Eye (tissue), 1 donor: ENCODE measurements around the gene KCP.
A peak's percentile ranks its signal among the peaks of the same experiment; 100 is the strongest.
"Not testable (repeated sequence)": the region's sequence is repeated elsewhere in the genome, so short reads cannot be mapped to it uniquely, and the experiment has no call there.

ENCODE experiments used
- DNase-seq: peaks from one replicate; pipeline ENCODE4 v3.0.0-alpha.2; 2015

KCP gene

GRCh38 chr7:128910569-128910945, at the start of gene KCP:
KCP (minus strand) TSS chr7:128910709; CDS start chr7:128910676, 33 bp downstream.
- peak; percentile 56 for DNase-seq

DNA sequence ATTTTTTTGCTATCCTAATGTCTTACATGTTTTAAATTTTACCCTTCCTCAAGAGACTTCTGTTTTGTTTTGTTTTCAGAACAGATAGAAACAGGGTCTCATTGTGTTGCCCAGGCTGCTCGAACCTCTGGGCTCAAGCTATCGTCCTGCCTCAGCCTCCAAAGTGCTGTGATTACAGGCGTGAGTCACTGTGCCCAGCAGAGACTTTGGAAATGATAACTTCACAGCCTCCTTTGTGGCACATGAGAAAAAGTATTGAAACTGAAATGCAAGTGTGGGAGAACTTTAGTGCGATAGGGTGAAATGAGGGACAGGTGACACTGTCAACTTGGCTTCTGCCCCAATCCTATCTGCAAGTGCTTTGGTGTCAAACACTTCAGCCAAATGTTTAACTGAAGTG, 48.8 kb upstream of the KCP start:
- DNase-seq: no peak

- DNase-seq: no peak
Measured at GRCh38 chr7:128955981-128956380, 45.5 kb upstream of the KCP start.

GRCh38 chr7:128954830-128955802, 44.6 kb upstream of the KCP start:
- DNase-seq: no peak

- DNase-seq: no peak
Measured at GRCh38 chr7:128954150-128954549, 43.6 kb upstream of the KCP start.

DNA sequence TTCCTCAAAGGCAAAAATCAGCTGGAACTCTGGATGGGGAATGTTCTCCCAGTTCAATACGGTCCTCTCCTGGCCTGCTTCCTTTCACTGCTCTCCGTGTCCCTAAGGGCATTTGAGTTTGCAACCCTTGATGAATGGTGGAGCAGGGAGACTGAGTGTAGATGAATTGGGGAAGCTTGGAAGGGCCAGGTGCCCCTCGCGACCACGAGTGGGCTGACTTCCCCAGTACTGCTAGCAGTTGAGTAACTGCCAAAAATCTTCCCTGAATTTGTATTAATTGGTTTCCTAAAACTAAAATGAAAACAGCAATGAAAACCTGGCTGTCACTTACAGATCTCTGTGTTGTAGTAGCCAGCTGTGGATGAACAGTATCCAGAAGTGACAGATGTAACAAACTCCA, 40.8 kb upstream of the KCP start:
- DNase-seq: no peak

- DNase-seq: no peak
Measured at GRCh38 chr7:128948976-128949760, 38.7 kb upstream of the KCP start.

GRCh38 chr7:128948312-128948973, 37.9 kb upstream of the KCP start:
- DNase-seq: no peak

- DNase-seq: no peak
Measured at GRCh38 chr7:128947854-128948253, 37.3 kb upstream of the KCP start.

DNA sequence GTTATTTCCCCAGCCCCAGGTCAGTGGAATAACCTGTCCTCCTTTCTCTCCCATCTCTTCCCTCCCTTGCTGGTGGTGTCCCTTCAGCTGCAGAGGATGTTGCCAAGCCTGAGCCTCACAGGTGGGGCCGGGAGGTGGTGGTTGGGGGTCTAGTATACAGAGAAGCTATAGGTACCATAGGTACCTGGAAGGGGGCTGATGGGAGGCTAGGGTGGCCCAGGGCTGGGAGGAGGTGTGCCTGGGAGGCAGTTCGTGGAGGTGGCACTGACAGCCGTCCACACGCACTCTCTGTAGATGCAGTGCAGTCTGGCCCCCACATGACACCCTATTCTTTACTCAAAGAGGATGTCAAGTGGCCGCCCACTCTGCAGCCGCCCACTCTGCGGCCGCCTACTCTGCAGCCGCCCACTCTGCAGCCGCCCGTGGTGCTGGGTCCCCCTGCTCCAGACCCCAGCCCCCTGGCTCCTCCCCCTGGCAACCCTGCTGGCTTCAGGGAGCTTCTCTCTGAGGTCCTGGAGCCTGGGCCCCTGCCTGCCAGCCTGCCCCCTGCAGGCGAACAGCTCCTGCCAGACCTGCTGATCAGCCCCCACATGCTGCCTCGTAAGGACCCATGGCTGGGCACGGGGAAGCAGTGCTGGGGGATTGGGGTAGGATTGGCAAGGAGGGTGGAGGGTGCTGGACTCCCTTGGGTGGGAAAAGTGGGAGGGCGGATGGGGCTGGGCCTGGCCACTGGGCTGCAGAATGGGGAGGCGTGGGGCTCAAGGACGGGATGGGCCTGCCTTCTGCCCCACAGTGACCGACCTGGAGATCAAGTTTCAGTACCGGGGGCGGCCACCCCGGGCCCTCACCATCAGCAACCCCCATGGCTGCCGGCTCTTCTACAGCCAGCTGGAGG, 36.7 kb upstream of the KCP start:
- DNase-seq: no peak

DNA sequence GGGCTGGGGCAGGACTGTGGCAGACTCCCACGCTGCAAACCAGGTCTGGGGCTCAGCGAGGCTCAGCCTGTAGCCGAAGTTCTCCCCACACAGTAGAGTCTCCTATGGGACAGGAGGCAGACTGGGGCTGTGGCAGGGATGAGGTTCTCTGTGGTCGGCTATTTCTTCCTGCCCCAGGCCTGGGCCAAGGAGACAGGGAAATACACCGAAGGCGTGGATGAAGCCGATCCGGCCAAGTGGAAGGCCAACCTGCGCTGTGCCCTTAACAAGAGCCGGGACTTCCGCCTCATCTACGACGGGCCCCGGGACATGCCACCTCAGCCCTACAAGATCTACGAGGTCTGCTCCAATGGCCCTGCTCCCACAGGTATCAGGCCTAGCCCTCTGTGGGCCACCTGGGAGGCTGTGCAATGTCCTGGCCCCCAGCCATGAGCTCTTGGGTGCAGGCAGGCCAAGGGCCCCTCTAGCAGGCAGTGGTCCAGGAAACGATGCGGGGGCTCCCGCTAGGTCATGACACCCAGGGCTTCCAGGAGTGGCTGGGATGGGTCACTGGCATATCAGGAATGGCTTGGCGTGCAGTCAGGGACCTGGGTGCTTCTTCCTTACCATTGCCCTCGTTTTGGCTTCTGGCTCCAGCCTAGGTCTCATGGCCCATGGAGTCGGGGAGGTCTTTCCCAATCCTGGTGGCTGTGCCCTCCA, 35.3 kb upstream of the KCP start:
- no peak for DNase-seq

DNA sequence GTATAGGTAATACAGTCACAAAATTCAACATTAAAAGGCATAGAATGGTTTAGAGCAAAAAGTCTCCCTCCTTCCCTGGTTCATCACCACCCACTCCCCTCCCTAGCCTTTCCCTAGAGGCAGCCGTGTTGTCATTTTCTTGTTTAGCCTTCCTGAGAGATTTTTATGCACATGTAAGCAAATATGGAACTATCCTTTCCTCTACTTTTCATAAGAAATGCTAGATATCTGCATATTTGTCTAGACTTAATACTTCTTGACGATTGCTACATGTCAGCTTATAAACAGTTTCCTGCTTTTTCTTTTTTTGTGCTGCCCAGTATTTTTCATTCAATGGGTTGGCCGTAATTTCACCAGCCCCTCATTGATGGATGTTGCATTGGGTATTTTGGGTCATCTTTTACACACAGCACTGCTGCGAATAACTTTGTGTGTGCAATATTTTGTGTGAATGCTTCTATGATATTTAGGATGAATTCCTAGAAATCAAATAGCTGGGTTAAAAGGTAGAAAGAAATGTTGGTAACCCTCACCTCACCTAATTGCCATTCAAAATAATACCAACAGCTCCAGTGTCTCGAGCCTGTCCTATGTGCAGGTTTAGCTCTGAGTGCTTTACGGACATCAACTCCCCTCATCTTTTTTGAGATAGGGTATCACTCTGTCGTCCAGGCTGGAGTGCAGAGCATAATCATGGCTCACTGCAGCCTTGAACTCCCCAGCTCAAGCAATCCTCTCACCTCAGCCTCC, 34.2 kb upstream of the KCP start:
- DNase-seq: no peak

DNA sequence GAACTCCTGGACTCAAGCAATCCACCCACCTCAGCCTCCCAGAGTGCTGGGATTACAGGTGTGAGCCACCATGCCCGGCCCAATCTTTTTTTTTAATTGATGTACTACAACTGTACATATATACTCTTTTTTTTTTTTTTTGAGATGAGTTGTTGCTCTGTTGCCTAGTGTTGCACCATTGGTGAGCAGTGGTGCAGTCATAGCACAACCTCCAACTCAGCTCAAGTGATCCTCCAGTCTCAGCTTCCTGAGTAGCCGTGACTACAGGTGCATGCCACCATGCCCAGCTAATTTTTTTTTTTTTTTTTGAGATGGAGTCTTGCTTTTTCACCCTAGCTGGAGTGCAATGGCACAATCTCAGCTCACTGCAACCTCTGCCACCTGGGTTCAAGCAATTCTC, 32.7 kb upstream of the KCP start:
- not testable (repeated sequence) for DNase-seq

- DNase-seq: no peak
Measured at GRCh38 chr7:128941946-128942526, 31.5 kb upstream of the KCP start.

GRCh38 chr7:128941323-128941890, 30.9 kb upstream of the KCP start:
- no peak for DNase-seq

GRCh38 chr7:128940494-128941322, 30.2 kb upstream of the KCP start:
- no peak for DNase-seq

- DNase-seq: no peak
Measured at GRCh38 chr7:128939861-128940410, 29.4 kb upstream of the KCP start.

- DNase-seq: no peak
Measured at GRCh38 chr7:128939075-128939860, 28.8 kb upstream of the KCP start.
